Measurements from ENCODE around the gene P2RX6.
"Not testable (repeated sequence)": the region's sequence is repeated elsewhere in the genome, so short reads cannot be mapped to it uniquely, and the experiment has no call there.

The P2RX6 gene

GRCh38 chr22:21031545-21032036 lies 16.6 kb downstream of the P2RX6 start:
- DNase-seq (ENCODE audit: low read depth in 4 of 4, low spot score in 1 of 4) = no peak

- DNase-seq (ENCODE audit: low read depth in 4 of 4, low spot score in 1 of 4) = no peak
Observed at GRCh38 chr22:21032037-21032867, 17.3 kb downstream of the P2RX6 start, which contains the start of gene SLC7A4. TSS of gene SLC7A4 (minus strand) at chr22:21032561. CDS start at chr22:21031812, 749 bp downstream.

GRCh38 chr22:21032868-21033688 lies 18.1 kb downstream of the P2RX6 start:
- DNase-seq (ENCODE audit: low read depth in 4 of 4, low spot score in 1 of 4) = no peak

- DNase-seq (ENCODE audit: low read depth in 4 of 4, low spot score in 1 of 4) = no peak
Observed at GRCh38 chr22:21033895-21034294, 18.9 kb downstream of the P2RX6 start.

GRCh38 chr22:21034989-21035388 lies 20.0 kb downstream of the P2RX6 start:
- DNase-seq (ENCODE audit: low read depth in 4 of 4, low spot score in 1 of 4) = no peak

- no peak for DNase-seq (ENCODE audit: low read depth in 4 of 4, low spot score in 1 of 4)
Observed at GRCh38 chr22:21038405-21038804, 23.4 kb downstream of the P2RX6 start.

- DNase-seq (ENCODE audit: low read depth in 4 of 4, low spot score in 1 of 4) = not testable (repeated sequence)
Observed at GRCh38 chr22:21039158-21039557, 24.2 kb downstream of the P2RX6 start.

GRCh38 chr22:21041937-21042336 lies 27.0 kb downstream of the P2RX6 start:
- no peak for DNase-seq (ENCODE audit: low read depth in 4 of 4, low spot score in 1 of 4)

GRCh38 chr22:21042978-21043859 lies 28.3 kb downstream of the P2RX6 start:
- DNase-seq (ENCODE audit: low read depth in 4 of 4, low spot score in 1 of 4) = no peak

GRCh38 chr22:21043860-21044535 lies 29.0 kb downstream of the P2RX6 start:
- no peak for DNase-seq (ENCODE audit: low read depth in 4 of 4, low spot score in 1 of 4)

GRCh38 chr22:21044931-21045584 lies 30.1 kb downstream of the P2RX6 start:
- no peak for DNase-seq (ENCODE audit: low read depth in 4 of 4, low spot score in 1 of 4)

- DNase-seq (ENCODE audit: low read depth in 4 of 4, low spot score in 1 of 4) = peak; percentile 42 to 72 (median 52)
Observed at GRCh38 chr22:21045585-21046294, 30.8 kb downstream of the P2RX6 start, which contains the start of gene LRRC74B. TSS of gene LRRC74B (plus strand) at chr22:21045946. CDS start at chr22:21045987, 41 bp downstream.

- no peak for DNase-seq (ENCODE audit: low read depth in 4 of 4, low spot score in 1 of 4)
Observed at GRCh38 chr22:21047035-21047661, 32.2 kb downstream of the P2RX6 start.

GRCh38 chr22:21047730-21048129 lies 32.8 kb downstream of the P2RX6 start:
- DNase-seq (ENCODE audit: low read depth in 4 of 4, low spot score in 1 of 4) = no peak

GRCh38 chr22:21048448-21048847 lies 33.5 kb downstream of the P2RX6 start:
- DNase-seq (ENCODE audit: low read depth in 4 of 4, low spot score in 1 of 4) = not testable (repeated sequence)

GRCh38 chr22:21048965-21049364 lies 34.0 kb downstream of the P2RX6 start:
- not testable (repeated sequence) for DNase-seq (ENCODE audit: low read depth in 4 of 4, low spot score in 1 of 4)

GRCh38 chr22:21051145-21051830 lies 36.3 kb downstream of the P2RX6 start:
- no peak for DNase-seq (ENCODE audit: low read depth in 4 of 4, low spot score in 1 of 4)

- DNase-seq (ENCODE audit: low read depth in 4 of 4, low spot score in 1 of 4) = no peak
Observed at GRCh38 chr22:21051831-21052400, 37.0 kb downstream of the P2RX6 start.
